Testis (tissue), 2 donors: Measurements from ENCODE around the gene APOL5.

Experiments
- CTCF ChIP-seq, 3 experiments: fragments of 450-650 bp in 2 of 3; fragments of 200-600 bp in 1 of 3; sonication (generic) in 1 of 3; IDR thresholded peaks; one replicate each; pipeline ENCODE4 v1.5.1; 2016 to 2019; ENCODE audit warnings: antibody characterized with exemption in 3 of 3, mild to moderate bottlenecking in 2 of 3, moderate library complexity in 1 of 3
- POLR2A ChIP-seq: fragments of 450-650 bp; IDR thresholded peaks from one replicate; pipeline ENCODE4 v1.6.1; 2017; ENCODE audit warnings: antibody characterized with exemption, mild to moderate bottlenecking, moderate library complexity

GRCh38 chr22:35752863-35753189, 35.2 kb downstream of the APOL5 start:
- TF ChIP-seq CTCF (IDR thresholded peaks at IDR 0.05), result no peak
- no peak for TF ChIP-seq POLR2A
